ENCODE data around the gene PRCD.
"Not testable (repeated sequence)": the region's sequence is repeated elsewhere in the genome, so short reads cannot be mapped to it uniquely, and the experiment has no call there.

The PRCD gene

DNA sequence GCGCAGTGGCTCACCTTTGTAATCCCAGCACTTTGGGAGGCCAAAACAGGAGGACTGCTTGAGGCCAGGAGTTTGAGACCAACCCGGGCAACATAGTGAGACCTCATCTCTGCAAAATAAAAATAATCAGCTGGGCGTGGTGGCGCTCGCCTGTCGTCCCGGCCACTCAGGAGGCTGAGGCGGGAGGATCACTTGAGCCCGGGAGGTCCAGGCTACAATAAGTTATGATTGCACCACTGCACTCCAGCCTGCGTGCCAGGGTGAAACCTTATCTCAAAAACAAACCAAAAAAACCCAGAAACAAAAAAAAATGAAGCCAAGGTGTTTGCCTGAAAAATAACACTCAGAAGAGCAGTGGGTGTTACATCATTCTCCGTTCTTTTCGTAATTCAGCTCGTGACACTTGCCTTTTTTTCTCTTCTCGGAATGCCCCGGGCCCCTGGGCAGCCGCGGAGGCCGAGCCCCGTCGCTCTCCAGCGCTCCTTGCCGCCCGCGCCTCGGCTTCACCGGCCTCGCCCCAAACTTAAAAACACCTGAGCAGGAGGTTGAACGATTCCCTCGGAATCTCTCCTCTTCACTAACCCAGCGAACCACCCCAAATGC lies 17.0 kb downstream of the PRCD start:
- DNase-seq (ENCODE audit: low read depth) = no peak

DNA sequence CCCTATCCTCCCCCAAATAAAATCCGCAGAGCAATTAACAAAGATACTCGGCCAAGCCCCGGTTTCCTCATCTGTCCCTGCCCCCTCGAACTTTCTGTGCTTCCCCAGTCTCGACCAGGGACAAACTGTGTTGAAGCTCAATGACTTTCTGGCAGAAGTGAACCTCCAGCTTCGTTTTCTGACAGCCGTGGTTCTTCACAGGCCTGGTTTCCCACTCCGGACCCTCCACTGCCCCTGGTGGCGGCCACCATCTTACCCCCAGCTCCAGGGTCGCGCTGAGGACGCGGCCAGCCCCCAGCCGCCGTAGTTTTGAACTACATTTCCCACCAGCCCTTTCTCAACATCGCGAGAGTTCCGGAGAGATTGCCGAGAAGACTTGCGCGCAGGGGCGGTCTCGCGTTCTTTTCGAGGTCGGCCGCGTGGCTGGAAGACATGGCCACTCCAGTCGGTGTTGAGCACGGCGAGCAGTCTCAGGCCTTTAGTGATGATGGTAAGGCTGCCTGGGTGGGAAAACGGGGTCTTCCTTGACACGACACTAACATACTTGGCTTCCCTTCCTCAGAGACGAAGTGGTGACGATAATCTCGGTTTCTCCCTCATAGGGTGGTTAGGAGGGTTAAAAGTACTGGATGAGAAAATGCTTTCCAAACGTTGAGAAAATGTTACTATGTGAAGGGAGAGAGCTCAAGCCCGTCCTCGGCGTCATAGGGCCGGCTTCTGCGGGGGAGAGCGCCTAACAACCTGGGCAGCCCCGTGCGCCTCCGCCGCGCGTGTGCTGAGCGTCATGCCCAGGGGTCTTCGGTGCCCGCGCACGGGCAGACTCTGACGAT lies 17.7 kb downstream of the PRCD start:
- peak; percentile 88 for DNase-seq (ENCODE audit: low read depth)

DNA sequence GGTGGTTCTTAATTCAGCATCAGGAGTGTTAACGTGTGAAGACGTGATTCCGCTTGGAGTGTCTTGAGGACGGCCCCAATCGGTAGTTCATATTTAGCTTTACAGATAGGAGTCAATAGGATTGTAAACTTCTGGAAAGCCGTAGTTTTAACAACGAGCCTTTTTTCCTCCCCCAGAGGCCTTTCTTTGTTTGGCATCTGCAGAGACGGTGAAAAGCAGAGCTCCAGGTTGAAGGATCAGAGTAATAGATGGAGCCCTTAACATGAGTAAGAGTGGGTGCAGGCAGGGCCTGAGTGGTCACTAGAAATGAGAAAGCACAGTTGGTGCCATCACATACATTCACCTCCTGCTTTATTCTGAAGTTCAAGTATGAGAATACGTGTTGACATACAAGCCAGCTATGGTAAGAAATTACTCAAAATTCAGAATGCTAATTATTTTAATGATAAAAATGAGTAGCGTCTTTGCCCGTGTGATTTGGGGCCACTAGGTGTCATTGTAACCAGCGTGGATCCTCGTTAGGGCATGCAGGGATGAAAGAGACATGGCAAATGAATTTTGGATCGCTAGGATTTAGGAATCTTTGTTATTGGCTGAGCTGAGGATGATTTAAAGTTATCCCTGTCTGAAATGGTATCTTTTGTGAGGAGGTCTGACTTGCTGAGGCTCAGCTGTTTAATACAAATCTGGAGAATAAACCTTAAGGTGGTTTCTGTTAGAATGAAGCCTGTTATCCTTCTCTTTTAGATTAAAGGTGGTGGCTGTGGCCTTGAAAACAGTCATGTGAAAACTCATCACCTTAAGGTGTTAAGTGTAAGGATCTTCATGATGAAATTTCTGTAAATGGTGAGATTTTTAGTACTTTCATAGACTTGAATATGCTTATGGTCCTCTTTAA lies 18.6 kb downstream of the PRCD start:
- no peak for DNase-seq (ENCODE audit: low read depth)

DNA sequence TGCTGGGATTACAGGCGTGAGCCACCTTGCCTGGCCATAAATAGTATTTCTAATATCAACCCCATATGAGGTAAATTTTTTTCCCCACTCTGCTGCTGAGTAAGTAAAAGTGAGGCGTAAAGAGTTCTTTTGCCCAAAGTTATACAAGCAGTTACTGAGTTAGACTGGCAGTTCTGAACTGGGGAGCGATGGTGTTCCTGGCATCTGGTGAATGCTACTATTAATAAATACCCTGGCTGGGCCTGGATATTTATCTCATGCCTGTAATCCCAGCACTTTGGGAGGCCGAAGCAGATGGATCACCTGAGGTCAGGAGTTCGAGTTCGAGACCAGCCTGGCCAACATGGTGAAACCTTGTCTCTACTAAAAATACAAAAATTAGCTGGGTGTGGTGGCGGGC lies 19.6 kb downstream of the PRCD start:
- DNase-seq (ENCODE audit: low read depth) = not testable (repeated sequence)

DNA sequence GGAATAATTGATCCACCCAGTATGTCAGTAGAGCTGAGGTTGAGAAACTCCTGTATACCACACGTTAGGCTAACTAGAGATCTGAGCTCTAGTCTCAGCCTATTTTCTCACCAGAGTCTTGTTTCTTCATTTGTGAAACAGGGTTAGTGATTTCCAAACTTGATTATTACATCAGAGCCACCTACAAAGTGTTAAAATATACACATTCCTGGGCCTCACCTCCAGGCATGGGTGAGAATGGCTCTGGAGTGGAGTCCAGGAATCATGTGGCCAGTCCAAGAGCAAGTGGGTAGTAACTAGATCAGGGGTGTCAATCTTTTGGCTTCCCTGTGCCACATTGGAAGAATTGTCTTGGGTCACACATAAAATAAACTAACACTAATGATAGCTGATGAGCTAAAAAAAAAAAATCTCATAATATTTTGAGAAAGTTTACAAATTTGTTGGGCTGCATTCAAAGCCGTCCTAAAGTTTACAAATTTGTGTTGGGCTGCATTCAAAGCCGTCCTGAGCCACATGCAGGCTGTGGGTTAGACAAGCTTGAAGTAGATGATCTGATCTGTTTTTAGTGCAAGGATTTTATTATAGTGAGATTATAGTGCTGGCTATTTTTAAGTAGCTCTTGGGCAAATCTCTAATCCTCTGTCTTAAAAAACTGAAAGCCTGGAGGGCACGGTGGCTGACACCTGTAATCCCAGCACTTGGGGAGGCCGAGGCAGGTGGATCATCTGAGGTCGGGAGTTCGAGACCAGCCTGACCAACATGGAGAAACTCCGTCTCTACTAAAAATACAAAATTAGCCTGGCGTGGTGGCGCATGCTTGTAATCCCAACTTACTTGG lies 20.4 kb downstream of the PRCD start:
- DNase-seq (ENCODE audit: low read depth) = no peak

DNA sequence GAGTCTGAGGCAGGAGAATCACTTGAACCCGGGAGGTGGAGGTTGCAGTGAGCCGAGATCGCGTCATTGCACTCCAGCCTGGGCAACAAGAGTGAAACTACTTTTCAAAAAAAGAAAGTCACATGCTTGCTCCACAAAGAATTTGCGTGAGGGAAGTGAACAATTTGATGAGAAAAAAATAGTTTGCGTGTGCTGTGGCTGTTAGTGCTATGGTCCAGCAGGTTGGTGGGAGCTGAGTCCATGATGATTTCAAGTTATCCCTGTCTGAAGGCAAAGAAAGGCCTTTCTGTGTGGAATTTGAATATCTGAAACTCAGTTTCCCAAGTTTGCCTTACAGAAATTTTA lies 21.0 kb downstream of the PRCD start:
- no peak for DNase-seq (ENCODE audit: low read depth)

DNA sequence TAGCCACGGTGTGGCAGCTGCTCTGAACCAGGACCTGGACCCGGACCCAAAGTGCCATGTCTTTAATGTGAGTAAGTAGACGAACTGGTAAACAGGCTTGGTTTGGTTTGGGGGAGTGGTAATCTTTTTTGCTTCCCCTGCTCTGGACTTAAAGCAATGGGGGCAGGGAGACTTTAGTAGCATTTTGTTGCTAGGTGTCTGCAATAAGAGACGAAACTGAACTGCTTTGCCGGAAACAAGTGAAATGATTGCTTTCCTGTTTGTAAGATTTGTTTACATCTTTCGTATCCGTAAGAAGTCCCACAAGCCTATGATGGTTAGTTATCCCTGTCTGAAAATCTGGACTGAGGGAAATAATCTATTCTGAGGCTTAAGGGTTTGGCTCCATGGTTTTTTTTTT lies 21.5 kb downstream of the PRCD start:
- DNase-seq (ENCODE audit: low read depth) = no peak

DNA sequence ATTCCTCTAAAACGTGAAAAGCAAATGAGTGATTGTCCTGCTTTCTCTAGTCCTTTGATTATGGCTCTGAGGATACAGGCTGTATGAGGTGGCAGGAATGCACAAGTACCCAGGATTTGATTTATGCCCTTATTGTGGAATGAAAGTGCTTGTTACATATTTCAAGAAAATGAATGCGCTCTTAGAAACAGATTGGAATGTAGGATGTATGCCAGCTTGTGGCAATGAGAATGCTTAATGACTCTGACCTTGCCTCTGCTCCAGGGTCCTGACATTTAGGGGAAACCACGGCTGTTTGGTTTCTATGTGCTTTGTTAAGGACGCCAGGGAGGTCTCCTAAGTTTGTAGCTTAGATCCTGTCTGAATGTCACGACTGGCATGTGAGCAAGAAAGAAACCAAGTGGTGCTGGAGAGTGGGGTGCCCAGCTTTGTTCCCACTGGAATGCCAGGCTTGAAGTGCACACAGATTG lies 22.0 kb downstream of the PRCD start:
- DNase-seq (ENCODE audit: low read depth) = no peak

DNA sequence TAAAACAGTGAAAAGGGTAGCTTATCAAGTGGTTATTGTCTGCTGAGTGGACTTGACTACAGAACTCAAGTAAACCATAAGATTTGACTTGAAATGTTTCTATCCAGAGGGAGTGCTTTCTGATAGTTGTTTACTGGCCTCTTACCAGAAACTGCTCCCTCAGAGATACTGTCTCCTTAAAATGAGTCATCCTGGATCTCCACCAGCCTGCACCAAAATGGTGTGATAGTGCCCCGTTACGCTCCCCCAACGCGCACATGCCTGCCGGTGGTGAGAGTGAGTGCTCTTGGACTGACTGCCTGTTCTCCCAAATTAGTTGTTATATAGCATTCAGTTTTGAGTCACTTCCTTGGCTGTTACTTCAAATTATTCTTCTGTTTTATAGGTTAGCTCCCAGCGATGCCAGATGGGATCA lies 22.9 kb downstream of the PRCD start:
- no peak for DNase-seq (ENCODE audit: low read depth)

DNA sequence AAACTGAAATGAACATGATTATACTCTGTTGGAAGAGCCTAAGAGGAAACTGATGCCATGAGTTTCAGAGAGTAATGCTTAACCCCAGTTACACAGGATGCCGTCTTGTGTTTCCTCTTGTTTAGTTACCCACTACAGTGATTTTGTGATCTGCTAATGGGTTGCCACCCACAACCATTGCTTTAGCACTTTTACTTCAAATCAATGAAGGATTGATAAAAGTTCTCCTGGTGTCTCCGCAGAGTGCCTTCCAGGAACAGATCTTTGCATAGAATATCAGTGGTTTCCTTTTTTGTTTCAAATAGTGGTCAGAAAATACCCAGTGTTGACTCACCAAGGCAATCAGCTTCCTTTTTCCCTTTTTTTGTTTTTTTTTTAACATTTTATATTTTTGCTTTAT lies 23.5 kb downstream of the PRCD start:
- DNase-seq (ENCODE audit: low read depth) = not testable (repeated sequence)

DNA sequence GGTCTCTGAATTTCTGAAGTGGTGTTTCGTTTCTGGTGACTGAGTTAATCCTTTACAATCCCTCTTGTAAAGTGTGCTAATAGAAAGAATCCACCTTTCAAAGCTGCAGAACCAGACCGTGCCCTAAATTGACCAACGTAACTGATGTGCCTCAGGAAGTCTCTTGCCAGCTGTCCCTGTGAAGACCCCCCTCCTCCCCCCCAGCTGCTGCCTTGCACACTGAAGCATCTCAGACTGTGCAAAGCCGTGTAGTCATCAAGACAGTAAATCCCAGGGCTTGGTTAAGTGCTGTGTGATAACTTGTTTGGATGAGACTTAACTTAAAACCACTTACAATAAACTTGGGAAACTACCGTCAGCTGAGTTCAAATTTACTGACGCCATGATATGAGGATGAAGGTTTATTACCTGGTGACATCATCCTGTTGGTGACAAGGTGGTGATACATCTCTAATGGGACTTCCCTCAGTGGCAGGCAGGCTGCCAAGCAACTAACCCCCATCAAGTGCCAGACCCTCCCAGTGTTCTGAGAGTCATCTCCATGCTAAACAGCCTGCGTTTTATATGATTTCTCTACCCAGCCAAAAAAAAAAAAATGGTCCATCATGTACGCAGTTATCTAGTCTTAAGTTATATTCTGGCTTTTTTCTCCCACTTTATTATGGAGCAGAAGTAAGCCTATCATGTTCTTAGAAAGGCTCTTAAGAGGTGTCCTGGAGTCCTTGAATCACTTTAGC lies 25.3 kb downstream of the PRCD start:
- not testable (repeated sequence) for DNase-seq (ENCODE audit: low read depth)

DNA sequence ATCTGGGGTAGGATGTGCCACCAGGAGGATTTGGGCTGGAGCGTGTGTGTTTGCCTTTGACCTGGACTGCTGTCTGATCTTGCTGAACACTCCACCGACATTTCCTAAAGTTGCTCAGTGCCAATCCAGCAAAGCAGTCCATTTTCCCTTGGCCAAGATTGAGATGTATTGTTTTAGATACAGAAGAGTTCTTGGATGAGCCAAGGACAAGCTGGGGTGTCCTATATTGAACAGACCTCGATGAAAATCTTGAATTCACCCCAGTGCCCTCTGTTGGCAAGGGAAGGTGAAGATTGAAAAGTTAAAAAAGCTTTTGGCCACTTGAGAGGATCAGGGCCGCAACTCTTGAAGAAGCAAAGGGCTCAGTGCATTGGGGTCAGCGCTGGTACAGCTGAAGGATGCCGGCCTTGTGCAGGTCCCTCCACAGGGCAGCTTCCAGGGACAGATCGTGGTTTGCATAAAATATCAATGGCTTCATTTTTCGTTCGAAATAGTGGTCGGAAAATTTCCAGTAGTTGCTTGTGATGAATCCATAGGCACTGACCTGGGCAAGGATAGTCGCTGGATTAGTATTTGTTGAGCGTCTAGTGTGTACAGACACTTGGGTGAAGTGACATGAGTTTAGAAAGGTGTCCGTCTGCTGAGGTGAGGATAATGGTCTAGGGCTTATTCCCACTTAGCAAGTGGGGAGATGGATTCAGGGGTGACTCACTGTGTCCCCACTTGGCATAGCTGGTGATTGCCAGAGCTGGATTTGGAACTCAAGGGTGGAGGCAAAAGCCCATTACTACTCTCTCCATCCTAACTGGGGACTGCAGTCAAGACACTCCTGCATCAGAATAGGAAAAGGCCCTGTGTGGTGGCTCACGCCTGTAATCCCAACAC lies 26.1 kb downstream of the PRCD start:
- no peak for DNase-seq (ENCODE audit: low read depth)

DNA sequence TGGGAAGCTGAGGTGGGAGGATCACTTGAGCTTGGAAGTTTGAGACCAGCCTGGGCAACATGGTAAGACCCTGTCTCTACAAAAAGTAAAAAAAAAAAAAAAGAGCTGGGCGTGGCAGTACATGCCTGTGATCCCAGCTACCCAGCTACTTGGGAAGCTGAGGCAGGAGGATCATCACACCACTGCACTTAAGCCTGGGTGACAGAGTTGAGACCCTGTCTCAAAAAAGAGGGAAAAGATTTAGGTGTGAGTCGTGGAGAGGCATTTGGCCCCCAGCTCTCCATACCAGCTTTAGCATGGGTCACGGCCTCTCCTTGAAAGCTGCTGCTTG lies 26.7 kb downstream of the PRCD start:
- DNase-seq (ENCODE audit: low read depth) = no peak

DNA sequence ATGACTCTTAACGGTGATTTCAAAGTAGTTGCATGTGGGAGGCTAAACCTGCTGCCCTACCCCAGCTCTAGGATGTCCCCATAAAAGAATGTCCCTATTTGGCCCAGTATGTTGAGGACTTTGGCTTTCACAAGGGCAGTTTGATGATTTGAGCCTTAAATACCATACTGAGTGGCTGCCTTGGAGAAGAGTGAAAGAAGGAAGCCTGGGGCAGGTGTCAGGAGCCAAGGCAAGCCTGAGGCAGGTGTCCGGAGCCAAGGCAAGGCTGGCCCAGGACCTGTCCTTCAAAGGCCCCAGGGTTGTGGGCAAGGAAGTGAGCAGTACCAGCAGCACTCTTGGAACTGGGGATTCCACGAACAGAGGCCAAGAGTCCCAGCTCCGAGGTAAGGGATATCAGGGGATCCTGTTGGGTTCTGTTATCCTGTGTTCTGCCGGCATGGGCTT lies 27.2 kb downstream of the PRCD start:
- DNase-seq (ENCODE audit: low read depth) = no peak

DNA sequence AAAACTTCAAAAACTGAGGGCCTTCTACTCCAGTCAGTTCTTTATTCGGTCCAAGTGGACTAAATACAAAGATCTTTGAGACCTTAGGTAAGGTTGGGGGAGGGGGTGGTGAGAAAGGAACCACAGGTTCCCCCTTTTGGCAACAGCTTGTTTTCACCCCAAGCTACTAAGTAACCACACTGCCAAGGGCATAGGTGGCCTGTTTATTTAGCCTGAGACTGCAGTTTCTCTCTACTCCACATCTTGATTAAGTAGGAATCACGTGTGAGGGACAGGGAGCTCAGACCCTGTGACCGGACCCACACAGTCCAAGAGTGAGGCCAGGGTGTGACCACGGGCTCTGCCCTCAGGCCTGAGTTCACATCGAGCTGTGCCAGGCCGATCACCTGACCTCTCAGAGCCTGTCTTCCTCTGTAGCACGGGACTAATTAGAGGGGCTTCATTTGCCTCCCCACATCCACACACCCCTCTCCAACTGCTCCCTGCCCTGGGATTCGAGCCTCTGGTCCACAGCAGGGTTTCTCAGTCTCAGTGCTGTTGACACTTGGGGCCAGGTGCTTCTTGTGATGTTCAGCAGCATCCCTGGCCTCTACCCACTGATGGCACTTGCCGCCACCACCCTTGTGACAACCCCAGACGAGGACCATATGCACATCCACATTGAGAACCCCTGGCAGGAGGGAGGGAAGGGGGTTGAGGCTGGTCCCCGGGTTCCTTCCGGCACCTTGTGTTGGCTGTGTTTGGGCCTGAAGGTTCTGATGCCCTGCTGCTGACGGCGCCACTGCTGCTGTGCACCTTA lies 28.0 kb downstream of the PRCD start:
- DNase-seq (ENCODE audit: low read depth) = no peak

DNA sequence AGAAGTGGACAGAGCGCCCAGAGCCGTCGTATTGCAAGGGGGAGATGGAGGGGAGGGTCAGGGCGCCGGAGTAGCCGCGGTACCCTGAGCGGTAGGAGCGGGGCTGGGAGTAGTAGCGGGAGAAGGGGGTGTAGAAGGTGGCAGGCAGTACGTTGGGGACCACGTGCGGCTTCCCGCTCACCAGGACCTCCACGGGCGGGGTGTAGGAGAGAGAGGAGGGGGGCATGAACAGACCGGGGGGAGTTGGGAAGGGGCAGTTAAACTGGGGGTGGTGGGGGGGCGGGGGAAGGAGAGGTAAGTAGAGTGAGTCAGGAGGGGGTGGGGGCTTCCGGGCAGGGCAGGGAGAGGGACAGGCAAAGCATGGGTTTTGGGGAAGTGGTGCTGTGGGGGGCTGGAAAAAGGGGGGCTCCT lies 29.0 kb downstream of the PRCD start:
- DNase-seq (ENCODE audit: low read depth) = no peak

DNA sequence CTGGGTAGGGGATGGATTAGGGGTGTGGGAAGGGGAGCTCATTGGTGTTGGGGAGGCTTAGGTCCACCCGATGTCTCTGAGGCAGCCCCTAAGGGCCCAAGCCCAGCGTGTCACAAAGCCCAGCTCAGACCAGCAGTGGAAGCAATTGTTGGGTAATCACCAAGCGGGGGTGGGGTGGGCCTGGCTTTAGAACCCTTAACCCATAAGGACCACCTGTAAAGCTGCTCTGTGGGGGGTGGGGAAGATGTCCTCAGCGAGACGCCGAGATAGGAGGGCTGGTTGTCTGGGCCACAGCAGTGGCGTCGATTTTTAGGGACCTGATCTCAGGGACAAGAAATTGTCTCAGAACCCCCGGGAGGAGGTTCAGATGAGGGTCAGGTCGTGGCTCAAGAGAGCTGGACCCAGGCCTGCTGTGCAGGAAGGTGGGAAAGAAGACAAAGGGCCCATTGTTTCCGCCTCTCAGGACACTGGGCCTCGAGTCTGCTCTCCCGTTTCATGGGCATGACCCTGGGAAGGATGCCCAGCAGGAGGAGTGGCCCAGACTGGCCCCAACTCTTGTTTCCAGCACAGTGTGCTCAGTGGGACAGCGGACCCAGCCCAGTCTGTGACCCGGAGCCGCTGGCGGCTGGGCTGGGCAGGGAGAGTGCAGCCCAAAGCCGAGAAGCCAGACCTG lies 29.9 kb downstream of the PRCD start:
- no peak for DNase-seq (ENCODE audit: low read depth)

DNA sequence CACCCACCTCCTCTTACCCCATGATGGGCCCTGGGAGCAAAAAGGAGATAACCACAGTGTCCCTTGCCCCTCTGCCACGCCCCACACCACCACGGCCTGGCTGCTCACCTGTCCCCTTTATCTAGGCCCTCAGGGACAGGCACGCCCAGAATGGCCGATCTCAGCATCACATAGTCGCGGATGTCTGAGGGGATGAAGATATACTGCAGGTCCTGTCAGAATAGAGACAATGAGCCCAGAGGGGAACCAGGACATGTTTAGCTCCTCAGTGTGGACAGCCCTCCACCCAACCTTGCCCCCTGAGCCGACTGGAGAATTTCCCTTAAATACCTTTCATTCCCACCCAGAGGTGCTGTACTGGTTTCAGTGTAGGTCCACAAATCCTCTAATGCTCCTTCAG lies 30.6 kb downstream of the PRCD start:
- DNase-seq (ENCODE audit: low read depth) = no peak
